Measurements from ENCODE around the gene PTGIS.

Gene PTGIS

GRCh38 chr20:49461894-49462620 lies 105.9 kb downstream of the PTGIS start:
- DNase-seq: no peak

- no peak for DNase-seq
Measured at GRCh38 chr20:49460916-49461315, 107.0 kb downstream of the PTGIS start.

GRCh38 chr20:49460131-49460530 lies 107.8 kb downstream of the PTGIS start:
- DNase-seq: no peak

- no peak for DNase-seq
Measured at GRCh38 chr20:49459684-49460083, 108.3 kb downstream of the PTGIS start.

GRCh38 chr20:49457444-49457843 lies 110.5 kb downstream of the PTGIS start:
- DNase-seq: no peak

GRCh38 chr20:49456646-49457045 lies 111.3 kb downstream of the PTGIS start:
- DNase-seq: no peak

GRCh38 chr20:49455691-49456090 lies 112.2 kb downstream of the PTGIS start:
- no peak for DNase-seq
